HFFc6 (cell line): Measurements from ENCODE around the gene SRRM4. TPM values are rescaled to one million over a fixed set of nuclear protein-coding genes. Genes with fewer than 3 reads are reported as not detected.

ENCODE experiments used
- DNase-seq: peaks from one replicate; pipeline ENCODE4 v3.0.0-alpha.2; 2018
- H3K27ac Mint-ChIP-seq: 2 replicates; pipeline ENCODE4 v1.8.0; 2020; ENCODE audit warnings: mild to moderate bottlenecking, mixed read lengths
- H3K27me3 Mint-ChIP-seq: 2 replicates; pipeline ENCODE4 v1.8.0; 2021; ENCODE audit warnings: mild to moderate bottlenecking, moderate library complexity, mixed read lengths; ENCODE audit not compliant: insufficient read depth
- H3K36me3 Mint-ChIP-seq: 2 replicates; pipeline ENCODE4 v1.8.0; 2021; ENCODE audit warnings: low read depth, mixed read lengths
- H3K4me1 Mint-ChIP-seq: 2 replicates; pipeline ENCODE4 v1.8.0; 2020; ENCODE audit warnings: low read depth, mixed read lengths
- H3K4me3 Mint-ChIP-seq: 2 replicates; pipeline ENCODE4 v1.8.0; 2020; ENCODE audit warnings: mild to moderate bottlenecking, moderate library complexity, mixed read lengths
- H3K9me3 Mint-ChIP-seq: 2 replicates; pipeline ENCODE4 v1.8.0; 2020; ENCODE audit warnings: mild to moderate bottlenecking, mixed read lengths
- total RNA-seq, 6 experiments: library from RNA; stranded (reverse); fragmentation: NEBNext Ultra II Directional; extraction: Animal tissue kit (Norgen Biotek cat#: 25700); gene quantifications; 2 replicates in 1 of 6; 3 replicates in 5 of 6; pipeline ENCODE4 v1.2.3, GENCODE V29; 2021
- TF ChIP-seq, protein P1 (sequence below): fragments of 200-600 bp; sonication (generic); IDR thresholded peaks from 2 replicates; pipeline ENCODE4 v1.5.0; 2021; ENCODE audit warnings: antibody characterized with exemption, mild to moderate bottlenecking

The SRRM4 gene
- total RNA-seq, 6 experiments from 2014 or later, result not detected

DNA sequence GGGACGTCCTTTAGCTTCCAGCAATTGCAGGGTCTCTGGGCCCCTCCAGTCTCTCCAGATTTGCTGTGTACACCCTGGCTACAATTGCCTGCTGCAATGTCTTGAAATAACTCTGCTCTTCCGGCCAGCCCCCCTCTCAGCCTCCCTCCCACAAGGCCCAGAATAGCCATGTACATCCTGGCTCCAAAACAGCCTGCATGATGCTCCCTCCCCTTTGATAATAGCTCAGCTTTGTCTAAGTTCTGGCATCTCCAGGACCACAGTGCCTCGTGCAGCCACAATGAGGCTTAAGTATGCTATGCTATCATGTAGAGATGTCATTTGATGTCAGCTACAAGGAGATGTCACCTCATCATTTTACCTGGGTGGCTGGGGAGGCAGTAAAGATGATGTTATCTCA is 74.6 kb downstream of the SRRM4 start:
- no peak for DNase-seq
- Mint-ChIP-seq H3K4me1 (no peaks in the 10 kb centered on the region), H3K9me3 (peaks cover 30% of the 10 kb centered on the region), H3K27ac (no peak overlapping the region), H3K36me3 (no peaks in the 10 kb centered on the region), H3K27me3 (peaks cover 2% of the 10 kb centered on the region), H3K4me3 (no peak overlapping the region)
- TF ChIP-seq, protein P1, sequence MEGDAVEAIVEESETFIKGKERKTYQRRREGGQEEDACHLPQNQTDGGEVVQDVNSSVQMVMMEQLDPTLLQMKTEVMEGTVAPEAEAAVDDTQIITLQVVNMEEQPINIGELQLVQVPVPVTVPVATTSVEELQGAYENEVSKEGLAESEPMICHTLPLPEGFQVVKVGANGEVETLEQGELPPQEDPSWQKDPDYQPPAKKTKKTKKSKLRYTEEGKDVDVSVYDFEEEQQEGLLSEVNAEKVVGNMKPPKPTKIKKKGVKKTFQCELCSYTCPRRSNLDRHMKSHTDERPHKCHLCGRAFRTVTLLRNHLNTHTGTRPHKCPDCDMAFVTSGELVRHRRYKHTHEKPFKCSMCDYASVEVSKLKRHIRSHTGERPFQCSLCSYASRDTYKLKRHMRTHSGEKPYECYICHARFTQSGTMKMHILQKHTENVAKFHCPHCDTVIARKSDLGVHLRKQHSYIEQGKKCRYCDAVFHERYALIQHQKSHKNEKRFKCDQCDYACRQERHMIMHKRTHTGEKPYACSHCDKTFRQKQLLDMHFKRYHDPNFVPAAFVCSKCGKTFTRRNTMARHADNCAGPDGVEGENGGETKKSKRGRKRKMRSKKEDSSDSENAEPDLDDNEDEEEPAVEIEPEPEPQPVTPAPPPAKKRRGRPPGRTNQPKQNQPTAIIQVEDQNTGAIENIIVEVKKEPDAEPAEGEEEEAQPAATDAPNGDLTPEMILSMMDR, result no peak

DNA sequence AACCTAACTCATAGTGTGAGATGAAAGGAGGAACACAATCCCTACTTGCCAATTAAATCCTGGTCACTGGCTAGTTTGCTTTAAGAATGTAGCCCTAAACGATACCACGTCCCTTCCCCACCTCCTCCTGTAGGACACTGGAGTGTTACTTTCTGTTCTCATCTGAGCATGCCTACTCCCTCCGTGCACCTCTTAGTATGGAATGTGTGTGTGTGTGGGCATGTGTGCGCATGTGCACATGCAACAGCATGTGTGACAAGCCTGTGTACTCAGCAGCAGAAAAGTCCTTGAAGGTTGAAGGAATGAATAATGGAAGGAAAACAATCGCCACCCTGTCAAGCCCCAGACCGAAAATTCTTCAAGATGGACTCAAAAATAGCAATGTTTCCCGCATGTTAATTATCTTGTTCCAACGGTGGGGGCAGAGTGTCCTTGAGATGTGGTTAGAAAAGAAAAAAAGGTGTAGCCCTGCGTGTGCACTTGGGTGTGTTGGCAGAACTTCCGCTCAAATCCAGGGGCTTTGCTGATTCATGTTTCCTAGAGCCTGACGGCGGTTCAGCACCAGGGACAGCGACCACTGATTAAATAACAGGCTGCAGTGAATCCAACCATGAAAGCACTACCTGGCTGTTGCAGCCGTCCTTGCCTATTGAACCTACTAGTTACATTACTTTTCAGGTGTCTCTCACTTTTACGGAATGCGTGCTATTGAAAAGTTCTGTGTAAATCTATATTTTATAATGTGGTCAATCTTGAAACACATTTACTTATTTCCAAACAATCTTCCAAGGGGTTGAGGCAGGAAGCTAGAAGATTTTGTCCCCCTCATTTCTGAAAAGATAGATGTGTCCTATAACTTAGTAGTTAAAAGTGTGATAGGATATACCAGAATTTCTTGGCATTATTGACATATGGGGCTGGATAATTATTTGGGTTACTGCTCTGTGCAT is 79.8 kb downstream of the SRRM4 start:
- Mint-ChIP-seq H3K4me1 (no peaks in the 10 kb centered on the region), H3K4me3 (no peak overlapping the region), H3K27ac (no peak overlapping the region), H3K36me3 (no peaks in the 10 kb centered on the region), H3K27me3 (peaks cover 2% of the 10 kb centered on the region), H3K9me3 (peaks cover 20% of the 10 kb centered on the region)
- no peak for DNase-seq
- TF ChIP-seq, protein P1, result no peak

DNA sequence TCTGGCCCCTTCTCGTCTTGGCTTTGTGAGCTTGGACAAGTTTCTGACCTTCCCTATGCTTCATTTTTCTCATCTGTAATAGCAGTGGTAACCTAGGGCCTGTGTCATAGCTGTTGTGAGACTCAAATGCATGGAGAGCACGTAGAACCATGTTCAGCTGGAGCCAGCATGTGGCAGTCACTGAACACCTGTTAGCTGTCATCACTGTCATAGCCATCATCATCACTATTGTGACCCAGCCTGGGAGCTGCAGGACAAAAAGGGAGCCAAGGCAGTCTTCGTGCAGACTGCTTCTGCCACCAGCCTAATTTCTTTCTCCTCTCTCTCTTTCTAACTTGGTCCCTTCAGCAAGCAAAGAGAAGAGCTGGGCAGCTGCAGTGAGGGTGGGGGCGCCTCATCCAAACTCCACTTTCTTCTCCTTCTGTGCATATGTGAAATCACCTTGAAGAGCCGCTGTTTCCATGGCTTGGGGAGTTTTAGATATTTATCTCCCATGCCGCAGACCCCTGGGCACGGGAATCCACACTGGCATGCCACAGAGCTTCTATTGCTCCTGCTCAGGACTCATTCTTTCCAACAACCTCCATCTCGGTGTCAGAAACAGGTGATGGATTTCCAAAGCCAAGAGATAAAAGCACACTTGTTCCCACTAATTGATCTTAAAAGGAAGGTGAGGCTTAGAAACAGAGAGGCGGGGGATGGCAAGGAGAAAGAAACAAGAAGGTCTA is 87.0 kb downstream of the SRRM4 start:
- peaks cover 4% of the 10 kb centered on the region; the same call in 1 of the 2 replicates for H3K27me3 Mint-ChIP-seq
- TF ChIP-seq, protein P1, result no peak
- H3K27ac Mint-ChIP-seq, result no peak overlapping the region
- H3K4me1 Mint-ChIP-seq, result no peaks in the 10 kb centered on the region
- DNase-seq, result no peak
- H3K9me3 Mint-ChIP-seq, result peaks cover 52% of the 10 kb centered on the region
- no peaks in the 10 kb centered on the region for H3K36me3 Mint-ChIP-seq
- H3K4me3 Mint-ChIP-seq, result no peak overlapping the region

DNA sequence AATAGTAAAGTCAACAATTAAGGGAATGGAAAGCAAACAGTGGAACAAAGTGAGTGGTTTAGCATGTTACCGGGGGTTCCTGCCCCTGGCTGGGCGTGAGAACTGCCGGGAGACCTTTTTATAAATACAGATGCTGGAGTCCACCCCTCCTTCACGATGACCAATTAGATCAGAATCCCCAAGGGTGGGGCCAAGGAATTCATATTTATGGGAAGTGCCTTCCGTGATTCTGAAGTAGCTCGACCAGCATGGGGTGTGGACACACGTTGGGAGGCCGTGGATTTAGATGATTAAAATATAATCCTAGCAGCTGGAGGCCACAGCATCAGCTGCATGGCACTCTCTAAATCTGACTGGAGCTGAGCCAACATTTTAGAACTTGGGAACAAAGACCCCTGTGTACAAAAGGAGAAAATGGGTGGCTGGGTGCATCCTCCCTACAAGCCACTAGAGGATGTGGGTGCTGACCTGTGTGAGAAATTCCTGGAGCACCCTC is 87.9 kb downstream of the SRRM4 start:
- no peak for DNase-seq
- Mint-ChIP-seq H3K36me3 (no peaks in the 10 kb centered on the region), H3K4me1 (no peaks in the 10 kb centered on the region), H3K4me3 (no peak overlapping the region), H3K27me3 (peaks cover 4% of the 10 kb centered on the region; the same call in 1 of the 2 replicates), H3K9me3 (peaks cover 52% of the 10 kb centered on the region), H3K27ac (no peak overlapping the region)
- TF ChIP-seq, protein P1, result no peak

DNA sequence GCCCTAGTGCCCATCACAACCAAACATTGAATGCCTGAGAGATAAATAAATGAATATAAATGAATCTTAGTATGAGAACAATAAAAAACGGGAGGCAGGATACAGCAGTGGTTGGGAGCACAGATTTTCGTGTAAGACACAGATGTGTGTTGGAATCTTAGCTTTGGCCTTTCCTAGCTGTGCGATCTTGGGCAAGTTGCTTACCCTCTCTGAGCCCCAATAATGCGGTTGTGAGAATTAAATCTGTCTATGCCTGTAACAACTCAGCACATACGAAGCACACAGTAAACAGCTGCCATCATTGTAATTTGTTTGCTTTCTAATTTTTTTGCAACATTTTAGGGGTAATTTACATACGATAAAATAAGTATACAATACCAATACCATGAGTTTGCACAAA is 89.8 kb downstream of the SRRM4 start:
- TF ChIP-seq, protein P1, result no peak
- Mint-ChIP-seq H3K27ac (no peak overlapping the region), H3K9me3 (peaks cover 48% of the 10 kb centered on the region), H3K4me1 (no peaks in the 10 kb centered on the region), H3K27me3 (peaks cover 4% of the 10 kb centered on the region; the same call in 1 of the 2 replicates), H3K4me3 (no peak overlapping the region), H3K36me3 (no peaks in the 10 kb centered on the region)
- no peak for DNase-seq
